Parathyroid adenoma (tissue), 2 donors: ENCODE measurements around the gene PPP1R3D.

Experiments
- H2AFZ ChIP-seq: fragments of 300-600 bp; sonication (generic); one replicate; pipeline ENCODE4 v1.7.0; 2017; ENCODE audit warnings: antibody characterized with exemption, mild to moderate bottlenecking
- H3K27ac ChIP-seq: fragments of 300-600 bp; sonication (generic); one replicate; pipeline ENCODE4 v1.7.0; 2017
- H3K27me3 ChIP-seq: fragments of 300-600 bp; sonication (generic); one replicate; pipeline ENCODE4 v1.7.0; 2017; ENCODE audit warnings: low read length; ENCODE audit not compliant: control insufficient read depth, insufficient read depth
- H3K36me3 ChIP-seq: fragments of 300-600 bp; sonication (generic); one replicate; pipeline ENCODE4 v1.7.0; 2017; ENCODE audit warnings: low read length; ENCODE audit not compliant: control insufficient read depth, insufficient read depth
- H3K4me1 ChIP-seq: fragments of 300-600 bp; sonication (generic); one replicate; pipeline ENCODE4 v1.7.0; 2017; ENCODE audit warnings: control low read depth
- H3K4me2 ChIP-seq: fragments of 300-600 bp; sonication (generic); one replicate; pipeline ENCODE4 v1.7.0; 2017; ENCODE audit warnings: low read length
- H3K4me3 ChIP-seq: fragments of 300-600 bp; sonication (generic); one replicate; pipeline ENCODE4 v1.7.0; 2017; ENCODE audit warnings: low read depth, low read length
- H3K79me2 ChIP-seq: fragments of 300-600 bp; sonication (generic); one replicate; pipeline ENCODE4 v1.7.0; 2017; ENCODE audit warnings: control low read depth
- H3K9ac ChIP-seq: fragments of 300-600 bp; sonication (generic); one replicate; pipeline ENCODE4 v1.7.0; 2017; ENCODE audit warnings: mild to moderate bottlenecking
- H3K9me3 ChIP-seq: fragments of 300-600 bp; sonication (generic); one replicate; pipeline ENCODE4 v1.7.0; 2017; ENCODE audit warnings: low read length; ENCODE audit not compliant: control insufficient read depth
- TF ChIP-seq, protein P1 (sequence below): fragments of 300-600 bp; sonication (generic); IDR thresholded peaks from one replicate; pipeline ENCODE4 v1.7.0; 2017; ENCODE audit warnings: antibody characterized with exemption, mild to moderate bottlenecking
- donor health status: primary hyperparathyroidism.

Gene PPP1R3D

DNA sequence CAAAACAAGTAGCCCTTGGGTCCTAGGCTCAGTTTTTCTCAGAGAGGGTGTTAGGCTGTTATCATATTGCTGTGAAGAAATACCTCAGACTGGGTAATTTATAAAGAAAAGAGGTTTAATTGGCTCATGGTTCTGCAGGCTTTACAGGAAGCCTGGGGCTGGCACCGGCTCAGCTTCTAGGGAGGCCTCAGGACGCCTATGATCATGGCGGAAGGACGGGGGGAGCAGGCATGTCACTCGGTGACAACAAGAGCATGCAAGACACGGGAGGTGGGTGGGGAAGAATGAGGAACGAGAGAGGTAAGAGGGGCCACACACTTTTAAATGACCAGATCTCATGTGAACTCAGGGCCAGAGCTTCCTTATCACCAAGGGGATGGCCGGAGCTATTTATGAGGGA, 45.1 kb upstream of the PPP1R3D start:
- H3K27ac ChIP-seq, result no peak overlapping the region
- H3K9me3 ChIP-seq, result no peaks in the 10 kb centered on the region
- H3K4me3 ChIP-seq, result no peak overlapping the region
- no peaks in the 10 kb centered on the region for H3K27me3 ChIP-seq
- H2AFZ ChIP-seq, result no peak overlapping the region
- no peaks in the 10 kb centered on the region for H3K79me2 ChIP-seq
- TF ChIP-seq, protein P1, sequence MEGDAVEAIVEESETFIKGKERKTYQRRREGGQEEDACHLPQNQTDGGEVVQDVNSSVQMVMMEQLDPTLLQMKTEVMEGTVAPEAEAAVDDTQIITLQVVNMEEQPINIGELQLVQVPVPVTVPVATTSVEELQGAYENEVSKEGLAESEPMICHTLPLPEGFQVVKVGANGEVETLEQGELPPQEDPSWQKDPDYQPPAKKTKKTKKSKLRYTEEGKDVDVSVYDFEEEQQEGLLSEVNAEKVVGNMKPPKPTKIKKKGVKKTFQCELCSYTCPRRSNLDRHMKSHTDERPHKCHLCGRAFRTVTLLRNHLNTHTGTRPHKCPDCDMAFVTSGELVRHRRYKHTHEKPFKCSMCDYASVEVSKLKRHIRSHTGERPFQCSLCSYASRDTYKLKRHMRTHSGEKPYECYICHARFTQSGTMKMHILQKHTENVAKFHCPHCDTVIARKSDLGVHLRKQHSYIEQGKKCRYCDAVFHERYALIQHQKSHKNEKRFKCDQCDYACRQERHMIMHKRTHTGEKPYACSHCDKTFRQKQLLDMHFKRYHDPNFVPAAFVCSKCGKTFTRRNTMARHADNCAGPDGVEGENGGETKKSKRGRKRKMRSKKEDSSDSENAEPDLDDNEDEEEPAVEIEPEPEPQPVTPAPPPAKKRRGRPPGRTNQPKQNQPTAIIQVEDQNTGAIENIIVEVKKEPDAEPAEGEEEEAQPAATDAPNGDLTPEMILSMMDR, result no peak
- no peak overlapping the region for H3K4me2 ChIP-seq
- H3K4me1 ChIP-seq, result no peaks in the 10 kb centered on the region
- H3K9ac ChIP-seq, result no peak overlapping the region
- H3K36me3 ChIP-seq, result no peaks in the 10 kb centered on the region

DNA sequence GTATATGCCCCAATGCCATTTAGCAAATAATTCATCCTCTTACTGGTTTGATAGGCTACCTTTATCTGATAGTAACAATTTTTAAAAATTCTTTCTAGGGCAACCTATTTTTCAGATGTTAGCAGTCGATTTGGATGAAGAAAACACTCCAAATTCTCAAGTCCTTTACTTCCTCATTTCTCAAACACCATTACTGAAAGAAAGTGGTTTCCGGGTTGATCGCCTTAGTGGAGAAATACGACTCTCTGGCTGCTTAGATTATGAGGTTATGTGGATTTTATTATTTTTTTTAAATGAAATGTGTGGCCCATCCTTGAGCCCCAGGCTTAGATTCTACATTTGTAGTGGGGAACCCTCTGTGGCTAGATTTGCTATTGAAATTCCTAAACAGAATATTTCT, 44.4 kb upstream of the PPP1R3D start:
- Histone ChIP-seq H3K27me3 (no peaks in the 10 kb centered on the region), H3K36me3 (no peaks in the 10 kb centered on the region), H3K9ac (no peak overlapping the region), H3K4me1 (no peaks in the 10 kb centered on the region), H3K4me3 (no peak overlapping the region), H3K79me2 (no peaks in the 10 kb centered on the region), H3K9me3 (no peaks in the 10 kb centered on the region), H3K4me2 (no peak overlapping the region), H2AFZ (no peak overlapping the region), H3K27ac (no peak overlapping the region)
- TF ChIP-seq, protein P1, result no peak

DNA sequence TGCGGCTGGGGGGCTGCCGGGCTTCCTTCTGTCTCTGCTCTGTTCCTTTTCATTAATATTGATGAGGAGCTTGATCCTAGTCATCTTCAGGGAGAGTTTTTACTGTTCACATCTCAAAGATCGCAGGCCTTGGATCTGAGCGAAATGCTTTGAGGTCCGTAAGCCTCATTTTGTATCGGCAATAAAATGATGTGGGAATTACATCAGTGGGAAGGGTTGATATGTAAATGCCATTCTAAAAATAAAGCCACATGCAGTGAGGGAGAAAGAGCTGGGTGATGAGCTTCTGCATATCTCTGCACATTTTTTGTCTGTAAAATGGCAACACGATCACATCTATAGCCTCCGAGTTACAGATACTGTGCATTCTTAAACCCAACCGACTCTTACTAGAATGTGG, 43.0 kb upstream of the PPP1R3D start:
- no peak overlapping the region for H3K4me3 ChIP-seq
- no peaks in the 10 kb centered on the region for H3K4me1 ChIP-seq
- H3K27ac ChIP-seq, result no peak overlapping the region
- no peak overlapping the region for H2AFZ ChIP-seq
- no peaks in the 10 kb centered on the region for H3K9me3 ChIP-seq
- H3K36me3 ChIP-seq, result no peaks in the 10 kb centered on the region
- H3K9ac ChIP-seq, result no peak overlapping the region
- H3K27me3 ChIP-seq, result no peaks in the 10 kb centered on the region
- H3K79me2 ChIP-seq, result no peaks in the 10 kb centered on the region
- TF ChIP-seq, protein P1, result no peak
- H3K4me2 ChIP-seq, result no peak overlapping the region

DNA sequence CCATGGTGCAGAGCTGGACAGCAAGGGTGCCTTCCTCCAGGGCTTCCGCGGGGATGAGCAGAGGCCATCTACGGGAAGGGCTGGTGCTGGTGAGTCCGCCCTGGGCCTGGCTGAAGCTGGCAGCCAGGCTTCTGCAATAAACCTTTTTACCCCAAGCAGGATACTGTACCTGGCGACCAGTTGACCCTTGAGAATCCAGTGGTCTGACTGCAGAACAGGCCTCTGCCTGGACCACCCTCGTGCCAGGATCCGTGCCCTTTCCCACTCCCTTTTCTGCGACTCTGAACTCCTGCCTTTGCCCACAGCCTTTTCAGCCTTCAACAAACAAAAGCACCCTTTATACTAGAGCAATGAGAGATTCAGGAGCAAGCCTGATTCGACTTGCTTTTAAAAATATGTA, 37.0 kb upstream of the PPP1R3D start:
- Histone ChIP-seq H3K9ac (no peak overlapping the region), H3K79me2 (no peaks in the 10 kb centered on the region), H3K27ac (no peak overlapping the region), H3K4me1 (no peaks in the 10 kb centered on the region), H3K4me2 (no peak overlapping the region), H3K27me3 (no peaks in the 10 kb centered on the region), H3K36me3 (no peaks in the 10 kb centered on the region), H3K9me3 (no peaks in the 10 kb centered on the region), H3K4me3 (no peak overlapping the region), H2AFZ (no peak overlapping the region)
- TF ChIP-seq, protein P1, result no peak

DNA sequence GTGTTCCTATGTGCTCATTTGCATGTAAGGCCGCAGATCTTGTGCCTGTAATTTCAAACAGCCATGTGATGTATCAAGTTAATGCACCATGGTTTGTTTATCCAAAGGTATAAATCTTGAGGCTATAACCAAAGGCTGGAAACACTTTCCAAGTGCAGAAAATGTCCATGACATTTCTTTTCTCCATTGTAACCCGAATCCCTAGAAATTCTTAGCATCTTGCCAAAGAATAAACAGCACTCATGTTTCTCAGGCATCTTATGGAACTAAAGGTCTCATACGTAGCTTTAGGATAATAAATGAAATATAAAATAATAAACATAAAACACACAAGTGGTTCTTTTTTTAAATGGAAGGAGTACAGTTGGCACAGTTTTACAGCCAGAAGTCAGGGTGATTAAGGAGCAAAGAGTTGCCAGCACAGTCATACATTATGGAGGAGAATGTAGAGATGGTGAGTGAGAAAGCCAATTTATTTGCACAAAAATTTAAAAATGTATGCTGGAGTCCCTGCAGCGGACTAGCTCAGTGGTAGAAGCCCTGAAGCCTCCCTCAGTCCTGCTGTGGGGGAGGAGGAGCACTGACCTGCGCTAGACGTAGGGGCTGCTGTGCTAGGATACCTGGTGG, 36.2 kb upstream of the PPP1R3D start:
- no peak overlapping the region for H3K4me3 ChIP-seq
- H3K4me2 ChIP-seq, result no peak overlapping the region
- H2AFZ ChIP-seq, result no peak overlapping the region
- no peaks in the 10 kb centered on the region for H3K27me3 ChIP-seq
- H3K4me1 ChIP-seq, result no peaks in the 10 kb centered on the region
- no peak overlapping the region for H3K27ac ChIP-seq
- H3K36me3 ChIP-seq, result no peaks in the 10 kb centered on the region
- H3K9ac ChIP-seq, result no peak overlapping the region
- no peaks in the 10 kb centered on the region for H3K9me3 ChIP-seq
- TF ChIP-seq, protein P1, result no peak
- no peaks in the 10 kb centered on the region for H3K79me2 ChIP-seq
